ENCODE data around the gene TTC16.

DNA sequence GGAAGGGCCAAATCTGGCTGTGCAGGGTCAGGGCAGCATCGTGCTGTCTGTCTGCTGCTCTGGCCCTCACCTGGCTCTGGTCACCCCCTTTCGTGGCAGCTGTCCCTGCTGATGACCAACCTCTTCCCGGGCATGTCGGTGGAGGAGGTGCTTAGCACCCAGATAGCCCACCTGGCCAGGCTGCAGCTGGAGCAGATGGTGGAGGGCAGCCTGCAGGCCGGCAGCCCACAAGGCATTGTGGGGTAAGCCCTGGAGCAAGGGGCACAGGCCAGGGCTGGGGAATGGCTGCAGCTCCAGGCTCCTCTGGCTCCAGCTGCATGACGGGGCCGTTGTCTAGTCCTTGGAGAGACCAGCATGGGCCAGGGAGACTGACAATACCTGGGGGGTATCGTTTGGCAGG, 11.0 kb downstream of the TTC16 start:
- TF ChIP-seq, protein P1, sequence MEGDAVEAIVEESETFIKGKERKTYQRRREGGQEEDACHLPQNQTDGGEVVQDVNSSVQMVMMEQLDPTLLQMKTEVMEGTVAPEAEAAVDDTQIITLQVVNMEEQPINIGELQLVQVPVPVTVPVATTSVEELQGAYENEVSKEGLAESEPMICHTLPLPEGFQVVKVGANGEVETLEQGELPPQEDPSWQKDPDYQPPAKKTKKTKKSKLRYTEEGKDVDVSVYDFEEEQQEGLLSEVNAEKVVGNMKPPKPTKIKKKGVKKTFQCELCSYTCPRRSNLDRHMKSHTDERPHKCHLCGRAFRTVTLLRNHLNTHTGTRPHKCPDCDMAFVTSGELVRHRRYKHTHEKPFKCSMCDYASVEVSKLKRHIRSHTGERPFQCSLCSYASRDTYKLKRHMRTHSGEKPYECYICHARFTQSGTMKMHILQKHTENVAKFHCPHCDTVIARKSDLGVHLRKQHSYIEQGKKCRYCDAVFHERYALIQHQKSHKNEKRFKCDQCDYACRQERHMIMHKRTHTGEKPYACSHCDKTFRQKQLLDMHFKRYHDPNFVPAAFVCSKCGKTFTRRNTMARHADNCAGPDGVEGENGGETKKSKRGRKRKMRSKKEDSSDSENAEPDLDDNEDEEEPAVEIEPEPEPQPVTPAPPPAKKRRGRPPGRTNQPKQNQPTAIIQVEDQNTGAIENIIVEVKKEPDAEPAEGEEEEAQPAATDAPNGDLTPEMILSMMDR (IDR thresholded peaks at IDR 0.05; ENCODE audit: low read depth, low read length), result no peak
- no peak for TF ChIP-seq POLR2A (IDR thresholded peaks at IDR 0.05; ENCODE audit: extremely low read depth, insufficient read length)

Measured in NB4 (cell line).